DMS79 treated with DMSO at 0.1 percent for 48 hours (cell line): ENCODE results near the gene DHX35.
A peak's percentile ranks its signal among the peaks of the same experiment; 100 is the strongest.
"Not testable (repeated sequence)": the region's sequence is repeated elsewhere in the genome, so short reads cannot be mapped to it uniquely, and the experiment has no call there.

ENCODE experiments used
- DNase-seq: peaks from one replicate; lab custom pipeline; 2025; lab: John Stamatoyannopoulos, UW

Gene DHX35

GRCh38 chr20:38979434-38979833 is 17.3 kb downstream of the DHX35 start:
- no peak for DNase-seq

- DNase-seq: peak; percentile 2
These were observed 17.7 kb downstream of the DHX35 start for GRCh38 chr20:38979842-38980241.

GRCh38 chr20:38982291-38982690 is 20.1 kb downstream of the DHX35 start:
- DNase-seq: no peak

GRCh38 chr20:38985060-38985459 is 22.9 kb downstream of the DHX35 start:
- DNase-seq: no peak

- DNase-seq: peak; percentile 48
These were observed 23.5 kb downstream of the DHX35 start for GRCh38 chr20:38985603-38986170.

- no peak for DNase-seq
These were observed 24.5 kb downstream of the DHX35 start for GRCh38 chr20:38986663-38987062.

GRCh38 chr20:38987777-38988176 is 25.6 kb downstream of the DHX35 start:
- no peak for DNase-seq

- DNase-seq: no peak
These were observed 28.6 kb downstream of the DHX35 start for GRCh38 chr20:38990728-38991127.

- DNase-seq: no peak
These were observed 29.9 kb downstream of the DHX35 start for GRCh38 chr20:38991814-38992704.

GRCh38 chr20:38995536-38996044 is 33.4 kb downstream of the DHX35 start:
- DNase-seq: no peak

- DNase-seq: not testable (repeated sequence)
These were observed 34.7 kb downstream of the DHX35 start for GRCh38 chr20:38996866-38997265.

- DNase-seq: no peak
These were observed 35.5 kb downstream of the DHX35 start for GRCh38 chr20:38997622-38998021.

- no peak for DNase-seq
These were observed 37.1 kb downstream of the DHX35 start for GRCh38 chr20:38999217-38999616.

- no peak for DNase-seq
These were observed 38.1 kb downstream of the DHX35 start for GRCh38 chr20:38999965-39000910.

GRCh38 chr20:39004508-39004907 is 42.4 kb downstream of the DHX35 start:
- peak; percentile 43 for DNase-seq

- no peak for DNase-seq
These were observed 47.2 kb downstream of the DHX35 start for GRCh38 chr20:39009348-39009747.

GRCh38 chr20:39010496-39010895 is 48.4 kb downstream of the DHX35 start:
- no peak for DNase-seq

GRCh38 chr20:39013662-39014109 is 51.5 kb downstream of the DHX35 start:
- DNase-seq: no peak

GRCh38 chr20:39016041-39016440 is 53.9 kb downstream of the DHX35 start:
- DNase-seq: no peak

GRCh38 chr20:39016506-39016905 is 54.4 kb downstream of the DHX35 start:
- no peak for DNase-seq

- no peak for DNase-seq
These were observed 56.9 kb downstream of the DHX35 start for GRCh38 chr20:39019027-39019426.

- DNase-seq: no peak
These were observed 57.7 kb downstream of the DHX35 start for GRCh38 chr20:39019805-39020325.
